CD14-positive monocyte (primary cell): ENCODE results near the gene UBXN1. TPM values are rescaled to one million over a fixed set of nuclear protein-coding genes. Genes with fewer than 3 reads are reported as not detected.

ENCODE experiments used
- DNase-seq, 3 donors: peaks; one replicate each; pipeline ENCODE4 v3.0.0-alpha.2; 2011 to 2022
- H2AFZ ChIP-seq: 2 replicates; pipeline ENCODE4 v1.6.0; 2012; ENCODE audit warnings: mild to moderate bottlenecking, low read depth, low read length, inconsistent platforms; ENCODE audit not compliant: insufficient read depth, poor library complexity, severe bottlenecking
- H3K27ac ChIP-seq, 2 donors: 1 replicate in 1 of 2; 2 replicates in 1 of 2; pipeline ENCODE4 v1.5.1; 2012 to 2013; ENCODE audit warnings: low read length in 2 of 2, control low read depth in 1 of 2, inconsistent platforms in 1 of 2, low read depth in 1 of 2, mild to moderate bottlenecking in 1 of 2
- H3K27me3 ChIP-seq, 2 donors: one replicate each; pipeline versions ENCODE4 v1.6.0 to v1.6.1; 2011 to 2013; ENCODE audit warnings: low read length in 2 of 2; ENCODE audit not compliant: control insufficient read depth in 2 of 2, insufficient read depth in 2 of 2
- H3K36me3 ChIP-seq, 2 donors: replicated peaks in 1 of 2; 1 replicate in 1 of 2; 2 replicates in 1 of 2; pipeline versions ENCODE4 v1.5.1 to v1.6.1; 2012 to 2013; ENCODE audit warnings: low read length in 2 of 2, control low read depth in 1 of 2, inconsistent platforms in 1 of 2, mild to moderate bottlenecking in 1 of 2; ENCODE audit not compliant: insufficient read depth in 2 of 2, control insufficient read depth in 1 of 2
- H3K4me1 ChIP-seq, 2 donors: 1 replicate in 1 of 2; 2 replicates in 1 of 2; pipeline versions ENCODE4 v1.5.1 to v1.6.1; 2012 to 2013; ENCODE audit warnings: low read length in 2 of 2, control low read depth in 1 of 2, inconsistent platforms in 1 of 2, mild to moderate bottlenecking in 1 of 2, moderate library complexity in 1 of 2; ENCODE audit not compliant: insufficient read depth in 2 of 2, control insufficient read depth in 1 of 2
- H3K4me2 ChIP-seq: replicated peaks from 2 replicates; pipeline ENCODE3; 2012; ENCODE audit warnings: low read length, moderate library complexity, mild to moderate bottlenecking; ENCODE audit not compliant: poor library complexity, severe bottlenecking; ENCODE audit errors: extremely low read depth
- H3K4me3 ChIP-seq, 3 experiments: fragments of 200-600 bp in 1 of 3; sonication (generic) in 1 of 3; replicated peaks in 1 of 3; 1 replicate in 2 of 3; 2 replicates in 1 of 3; pipeline ENCODE4 v1.5.1; 2011 to 2013; ENCODE audit warnings: low read length in 3 of 3, mild to moderate bottlenecking in 3 of 3, control low read depth in 2 of 3, low read depth in 2 of 3, inconsistent platforms in 1 of 3, moderate library complexity in 1 of 3
- H3K79me2 ChIP-seq: 2 replicates; pipeline ENCODE4 v1.6.0; 2012; ENCODE audit warnings: mild to moderate bottlenecking, control low read depth, inconsistent platforms, low read length, moderate library complexity; ENCODE audit not compliant: insufficient read depth
- H3K9ac ChIP-seq: 2 replicates; pipeline ENCODE4 v1.6.0; 2017; ENCODE audit warnings: low read length, mild to moderate bottlenecking; ENCODE audit not compliant: insufficient read depth, poor library complexity, severe bottlenecking
- H3K9me3 ChIP-seq, 2 donors: replicated peaks in 1 of 2; 1 replicate in 1 of 2; 2 replicates in 1 of 2; pipeline versions ENCODE4 v1.5.1 to v1.6.1; 2012 to 2013; ENCODE audit warnings: low read length in 2 of 2, control low read depth in 1 of 2; ENCODE audit not compliant: control insufficient read depth in 1 of 2, insufficient read depth in 1 of 2
- H4K20me1 ChIP-seq: 2 replicates; pipeline ENCODE4 v1.6.0; 2012; ENCODE audit warnings: mild to moderate bottlenecking, low read length, control low read depth, moderate library complexity; ENCODE audit not compliant: insufficient read depth
- H3K27ac Mint-ChIP-seq, 7 donors: one replicate each; pipeline ENCODE4 v1.8.0; 2020; ENCODE audit warnings: mild to moderate bottlenecking in 7 of 7, mixed read lengths in 7 of 7, moderate library complexity in 6 of 7, inconsistent platforms in 2 of 7
- H3K27me3 Mint-ChIP-seq, 3 donors: one replicate each; pipeline ENCODE4 v1.8.0; 2021 to 2022; ENCODE audit warnings: low read depth in 3 of 3, mild to moderate bottlenecking in 3 of 3, mixed read lengths in 3 of 3, moderate library complexity in 3 of 3, inconsistent platforms in 1 of 3
- H3K36me3 Mint-ChIP-seq, 2 donors: one replicate each; pipeline ENCODE4 v1.8.0; 2020; ENCODE audit warnings: mixed read lengths in 2 of 2, inconsistent platforms in 1 of 2, mild to moderate bottlenecking in 1 of 2
- H3K4me1 Mint-ChIP-seq: one replicate; pipeline ENCODE4 v1.8.0; 2020; ENCODE audit warnings: mild to moderate bottlenecking, mixed read lengths
- H3K4me3 Mint-ChIP-seq, 2 donors: one replicate each; pipeline ENCODE4 v1.8.0; 2020; ENCODE audit warnings: mild to moderate bottlenecking in 2 of 2, mixed read lengths in 2 of 2, moderate library complexity in 1 of 2
- H3K9me3 Mint-ChIP-seq, 7 donors: one replicate each; pipeline ENCODE4 v1.8.0; 2020 to 2022; ENCODE audit warnings: mixed read lengths in 7 of 7, mild to moderate bottlenecking in 6 of 7, moderate library complexity in 6 of 7, inconsistent platforms in 2 of 7
- CTCF ChIP-seq: fragments of 200-600 bp; IDR thresholded peaks from one replicate; pipeline ENCODE4 v1.8.0; 2022; ENCODE audit warnings: antibody characterized with exemption, mild to moderate bottlenecking
- WGBS: methylation state at CpG from one replicate; pipeline ENCODE4 v1.1.5; 2013; ENCODE audit warnings: missing lambda C conversion rate; ENCODE audit not compliant: insufficient coverage; 5-methylcytosine and 5-hydroxymethylcytosine counted together
- intact Hi-C, 2 donors: fragments of 100-400 bp; cut with micrococcal nuclease; formaldehyde crosslinking; loops; one replicate each; pipeline versions ENCODE4 v1.15.0 to v1.15.1; 2023
- polyA plus RNA-seq, 3 donors: library from polyadenylated mRNA; depleted of rRNA in 1 of 3; unstranded in 2 of 3; stranded (reverse) in 1 of 3; fragments of 300-500 nt in 2 of 3; fragments of >200 nt in 1 of 3; fragmentation: Illumina TruSeq in 2 of 3; gene quantifications; 1 replicate in 2 of 3; 2 replicates in 1 of 3; pipeline ENCODE4 v1.2.3, GENCODE V29; 2012 to 2021

UBXN1 gene
- polyA plus RNA-seq, 3 donors, result 93.9 to 147 (median 106) TPM

- peak in 2 of 3 donors; percentile 30 to 43 for DNase-seq
- H3K4me2 ChIP-seq, result peak overlapping the region; percentile 90
- H3K4me3 Mint-ChIP-seq, result peak overlapping the region; percentile 92 to 97
- H3K4me3 ChIP-seq, result peak overlapping the region; percentile 70 to 99 (median 99)
- intact Hi-C loops, result loop anchor here in 1 of 2 donors (2.0 kb wide), 1 partner anchor 13 kb away; the partner anchor contains the start of gene UBXN1
- H3K27me3 Mint-ChIP-seq, result no peaks in the 10 kb centered on the region
- peaks cover 14 to 33% of the 10 kb centered on the region in 2 donors for H3K36me3 Mint-ChIP-seq
- H4K20me1 ChIP-seq, result peaks cover 18% of the 10 kb centered on the region
- no peak for TF ChIP-seq CTCF
- peak overlapping the region; percentile 95 for H2AFZ ChIP-seq
- peaks cover 29 to 32% of the 10 kb centered on the region in 2 donors for H3K4me1 ChIP-seq
- H3K9me3 Mint-ChIP-seq, result no peaks in the 10 kb centered on the region
- WGBS, result 10% methylated on average over 39 of the region's 39 CpGs
- H3K36me3 ChIP-seq, result peaks cover 10 to 27% of the 10 kb centered on the region in 2 donors
- no peaks in the 10 kb centered on the region for H3K9me3 ChIP-seq
- H3K27ac ChIP-seq, result peak overlapping the region; percentile 50 to 86
- no peaks in the 10 kb centered on the region for H3K27me3 ChIP-seq
- peaks cover 47% of the 10 kb centered on the region for H3K4me1 Mint-ChIP-seq
- H3K9ac ChIP-seq, result peak overlapping the region; percentile 78
- H3K79me2 ChIP-seq, result peaks cover 58% of the 10 kb centered on the region
- H3K27ac Mint-ChIP-seq, result peak overlapping the region; percentile 80 to 94 (median 92)
Measured at GRCh38 chr11:62665599-62666258, 13.1 kb downstream of the UBXN1 start.

- H3K4me3 ChIP-seq, result peak within 1 kb of the TSS; percentile 70 to 99 (median 99)
- H3K4me2 ChIP-seq, result peak within 1 kb of the TSS; percentile 90
- no peaks in the 10 kb centered on the region for H3K9me3 ChIP-seq
- no peaks in the 10 kb centered on the region for H3K27me3 Mint-ChIP-seq
- H4K20me1 ChIP-seq, result peaks cover 18% of the 10 kb centered on the region
- no peaks in the 10 kb centered on the region for H3K27me3 ChIP-seq
- H3K9ac ChIP-seq, result peak within 1 kb of the TSS; percentile 78
- H3K4me3 Mint-ChIP-seq, result peak within 1 kb of the TSS; percentile 92 to 97
- H3K9me3 Mint-ChIP-seq, result no peaks in the 10 kb centered on the region
- peaks cover 10 to 27% of the 10 kb centered on the region in 2 donors for H3K36me3 ChIP-seq
- intact Hi-C loops, result loop anchor here in 1 of 2 donors (2.0 kb wide), 1 partner anchor 14 kb away; the partner anchor contains the start of gene UBXN1
- WGBS, result under 1% methylated on average over 46 of the region's 47 CpGs
- peak within 1 kb of the TSS; percentile 95 for H2AFZ ChIP-seq
- H3K4me1 ChIP-seq, result peaks cover 24 to 28% of the 10 kb centered on the region in 2 donors
- TF ChIP-seq CTCF, result no peak
- peak; percentile 87 to 89 (median 89) for DNase-seq
- peaks cover 14 to 36% of the 10 kb centered on the region in 2 donors for H3K36me3 Mint-ChIP-seq
- H3K27ac Mint-ChIP-seq, result peak within 1 kb of the TSS; percentile 80 to 94 (median 93)
- peaks cover 53% of the 10 kb centered on the region for H3K79me2 ChIP-seq
- H3K27ac ChIP-seq, result peak within 1 kb of the TSS; percentile 66 to 86
- H3K4me1 Mint-ChIP-seq, result peaks cover 42% of the 10 kb centered on the region
Measured at GRCh38 chr11:62665075-62665598, 13.7 kb downstream of the UBXN1 start, which contains the start of the genes C11orf98 and CSKMT. Gene C11orf98, minus strand, starts transcription at chr11:62665210. Its CDS starts 41 bp downstream, at chr11:62665169. Gene CSKMT, plus strand, starts transcription at chr11:62665312. Its CDS starts 568 bp downstream, at chr11:62665880.
